ENCODE data around the gene ZNF587B. TPM values are rescaled to one million over a fixed set of nuclear protein-coding genes. Genes with fewer than 3 reads are reported as not detected.
"Not testable (repeated sequence)": the region's sequence is repeated elsewhere in the genome, so short reads cannot be mapped to it uniquely, and the experiment has no call there.

Gene ZNF587B
- 28.2 to 32.0 TPM (median 29.8 TPM) in 3 replicates for total RNA-seq

- Mint-ChIP-seq H3K27ac (peak within 1 kb of the TSS; percentile 98), H3K4me3 (peak within 1 kb of the TSS; percentile 88), H3K27me3 (ENCODE audit: low read depth) (no peaks in the 10 kb centered on the region), H3K9me3 (no peaks in the 10 kb centered on the region), H3K4me1 (peaks cover 42% of the 10 kb centered on the region), H3K36me3 (peaks cover 20% of the 10 kb centered on the region)
- peak in 1 of 2 experiments; percentile 87 for DNase-seq (ENCODE audit: low spot score in 2 of 2, unreplicated experiment in 2 of 2)
- TF ChIP-seq CTCF (IDR thresholded peaks at IDR 0.05; ENCODE audit: unreplicated experiment) = peak; percentile 76
Measured at GRCh38 chr19:57830071-57830602, at the start of gene ZNF587B. ZNF587B (plus strand) TSS chr19:57830299; CDS start chr19:57830529, 230 bp downstream.

GRCh38 chr19:57786286-57786685 is 43.8 kb upstream of the ZNF587B start:
- no peak overlapping the region for H3K27ac Mint-ChIP-seq
- DNase-seq (ENCODE audit: low spot score in 2 of 2, unreplicated experiment in 2 of 2) = no peak
- TF ChIP-seq CTCF (IDR thresholded peaks at IDR 0.05; ENCODE audit: unreplicated experiment) = no peak
- peaks cover 34% of the 10 kb centered on the region for H3K9me3 Mint-ChIP-seq
- no peaks in the 10 kb centered on the region for H3K4me1 Mint-ChIP-seq
- H3K4me3 Mint-ChIP-seq = no peak overlapping the region
- H3K27me3 Mint-ChIP-seq (ENCODE audit: low read depth) = no peaks in the 10 kb centered on the region
- peaks cover 68% of the 10 kb centered on the region for H3K36me3 Mint-ChIP-seq

- Mint-ChIP-seq H3K27ac (no peak overlapping the region), H3K9me3 (peaks cover 33% of the 10 kb centered on the region), H3K36me3 (peaks cover 68% of the 10 kb centered on the region), H3K4me1 (no peaks in the 10 kb centered on the region), H3K27me3 (ENCODE audit: low read depth) (no peaks in the 10 kb centered on the region), H3K4me3 (no peak overlapping the region)
- TF ChIP-seq CTCF (IDR thresholded peaks at IDR 0.05; ENCODE audit: unreplicated experiment) = no peak
- DNase-seq (ENCODE audit: low spot score in 2 of 2, unreplicated experiment in 2 of 2) = no peak
Measured at GRCh38 chr19:57786906-57787305, 43.2 kb upstream of the ZNF587B start.

- Mint-ChIP-seq H3K9me3 (peaks cover 33% of the 10 kb centered on the region), H3K36me3 (peaks cover 68% of the 10 kb centered on the region), H3K27ac (no peak overlapping the region), H3K27me3 (ENCODE audit: low read depth) (no peaks in the 10 kb centered on the region), H3K4me3 (no peak overlapping the region), H3K4me1 (no peaks in the 10 kb centered on the region)
- DNase-seq (ENCODE audit: low spot score in 2 of 2, unreplicated experiment in 2 of 2) = no peak
- TF ChIP-seq CTCF (IDR thresholded peaks at IDR 0.05; ENCODE audit: unreplicated experiment) = no peak
Measured at GRCh38 chr19:57788114-57788692, 41.9 kb upstream of the ZNF587B start.

- Mint-ChIP-seq H3K27me3 (ENCODE audit: low read depth) (no peaks in the 10 kb centered on the region), H3K27ac (no peak overlapping the region), H3K9me3 (peaks cover 33% of the 10 kb centered on the region), H3K36me3 (peaks cover 68% of the 10 kb centered on the region), H3K4me3 (no peak overlapping the region), H3K4me1 (no peaks in the 10 kb centered on the region)
- TF ChIP-seq CTCF (IDR thresholded peaks at IDR 0.05; ENCODE audit: unreplicated experiment) = no peak
- DNase-seq (ENCODE audit: low spot score in 2 of 2, unreplicated experiment in 2 of 2) = no peak
Measured at GRCh38 chr19:57789288-57789687, 40.8 kb upstream of the ZNF587B start.

GRCh38 chr19:57796580-57796979 is 33.5 kb upstream of the ZNF587B start:
- H3K27ac Mint-ChIP-seq; H3K27me3 Mint-ChIP-seq (ENCODE audit: low read depth); H3K9me3 Mint-ChIP-seq; H3K4me3 Mint-ChIP-seq; DNase-seq (ENCODE audit: low spot score in 2 of 2, unreplicated experiment in 2 of 2): not testable (repeated sequence)
- Mint-ChIP-seq H3K36me3 (peaks cover 27% of the 10 kb centered on the region), H3K4me1 (peaks cover 24% of the 10 kb centered on the region)
